A549 (cell line): Measurements from ENCODE around the gene DMAC2L. TPM values are rescaled to one million over a fixed set of nuclear protein-coding genes. Genes with fewer than 3 reads are reported as not detected.
A peak's percentile ranks its signal among the peaks of the same experiment; 100 is the strongest.

Experiments
- ATAC-seq, 2 experiments: fragments of 200-7000 bp in 1 of 2; fragments of >200 bp in 1 of 2; cut with Nextera tagmentation in 1 of 2; cut with Tn5 transposase in 1 of 2; 3 replicates each; pipeline versions ENCODE4 v1.8.0 to v1.9.1; 2018 to 2020; ENCODE audit warnings: mild to moderate bottlenecking in 1 of 2, moderate library complexity in 1 of 2
- CTCF ChIA-PET: fragments of 300-600 bp; sonication (Branson Sonifier 250); formaldehyde crosslinking; extraction: SDS; loops from one replicate; lab custom pipeline; 2021; ENCODE audit warnings: antibody characterized with exemption, inconsistent platforms; lab: Yijun Ruan, JAX
- POLR2A ChIA-PET: fragments of 350-600 bp; formaldehyde crosslinking; extraction: SDS; loops from one replicate; lab custom pipeline; 2021; ENCODE audit warnings: antibody characterized with exemption, inconsistent platforms; lab: Yijun Ruan, JAX
- DNase-seq, 2 experiments: peaks; one replicate each; pipeline versions ENCODE4 v3.0.0 to v3.0.0-alpha.2; 2011 to 2016; ENCODE audit warnings: low read depth in 1 of 2, low spot score in 1 of 2
- FAIRE-seq: peaks from 2 replicates; lab custom pipeline; 2011; peaks lifted over from hg19 to GRCh38; lab: Jason Lieb, UNC
- H3K27ac ChIP-seq, 2 experiments: fragments of >200 bp; sonication (Bioruptor Twin); formaldehyde crosslinking; 3 replicates each; pipeline ENCODE4 v1.5.1; 2016 to 2017
- H3K4me1 ChIP-seq: fragments of >200 bp; sonication (Bioruptor Twin); formaldehyde crosslinking; 3 replicates; pipeline ENCODE4 v1.6.1; 2016
- H3K4me2 ChIP-seq: fragments of >200 bp; sonication (Bioruptor Twin); formaldehyde crosslinking; 3 replicates; pipeline ENCODE4 v1.6.1; 2016
- H3K4me3 ChIP-seq: fragments of >200 bp; sonication (Bioruptor Twin); formaldehyde crosslinking; 3 replicates; pipeline ENCODE4 v1.5.1; 2016
- H3K9me3 ChIP-seq: fragments of >200 bp; sonication (Bioruptor Twin); formaldehyde crosslinking; 3 replicates; pipeline ENCODE4 v1.6.1; 2016
- ATOH8 ChIP-seq: fragments of 250-450 bp; sonication (Bioruptor Pico); IDR thresholded peaks from 2 replicates; pipeline ENCODE4 v1.5.0; 2020; ENCODE audit warnings: low read depth, mild to moderate bottlenecking, moderate library complexity
- BCL3 ChIP-seq: fragments of >200 bp; sonication (Bioruptor Twin); formaldehyde crosslinking; IDR thresholded peaks from 3 replicates; pipeline ENCODE4 v1.6.1; 2016
- BHLHE40 ChIP-seq: IDR thresholded peaks from 2 replicates; pipeline ENCODE4 v1.6.1; 2012; ENCODE audit warnings: low read depth, low read length, inconsistent platforms
- CBX2 ChIP-seq: fragments of 200-600 bp; sonication (generic); IDR thresholded peaks from 2 replicates; pipeline ENCODE4 v1.6.1; 2016; ENCODE audit warnings: low read depth, mild to moderate bottlenecking, borderline replicate concordance
- CBX8 ChIP-seq: fragments of 200-600 bp; sonication (generic); IDR thresholded peaks from 2 replicates; pipeline ENCODE4 v1.6.1; 2016
- CHD2 ChIP-seq: fragments of 150-350 bp; IDR thresholded peaks from 2 replicates; pipeline ENCODE4 v1.6.1; 2014; ENCODE audit warnings: low read length; ENCODE audit not compliant: partially characterized antibody
- CHD4 ChIP-seq: fragments of 200-600 bp; sonication (generic); IDR thresholded peaks from 2 replicates; pipeline ENCODE4 v1.6.1; 2016; ENCODE audit warnings: antibody characterized with exemption, mild to moderate bottlenecking, borderline replicate concordance
- GATA3 ChIP-seq: IDR thresholded peaks from 2 replicates; pipeline ENCODE4 v1.6.1; 2012; ENCODE audit warnings: borderline replicate concordance
- HES2 ChIP-seq: fragments of >200 bp; sonication (Bioruptor Twin); formaldehyde crosslinking; IDR thresholded peaks from 2 replicates; pipeline ENCODE4 v1.6.1; 2016
- HMGXB4 ChIP-seq: fragments of 250-450 bp; sonication (Bioruptor Pico); IDR thresholded peaks from 2 replicates; pipeline ENCODE4 v1.5.0; 2021; ENCODE audit warnings: mild to moderate bottlenecking, moderate library complexity, borderline replicate concordance
- HOXB13 ChIP-seq: fragments of 250-450 bp; sonication (Bioruptor Pico); IDR thresholded peaks from 2 replicates; pipeline ENCODE4 v1.5.0; 2020; ENCODE audit warnings: low read depth, mild to moderate bottlenecking, moderate library complexity
- JUN ChIP-seq, 2 experiments: fragments of >200 bp; sonication (Bioruptor Twin); formaldehyde crosslinking; IDR thresholded peaks; 2 replicates in 1 of 2; 3 replicates in 1 of 2; pipeline ENCODE4 v1.6.1; 2016 to 2017
- MAFK ChIP-seq: fragments of 450-650 bp; IDR thresholded peaks from 2 replicates; pipeline ENCODE4 v1.6.1; 2014; ENCODE audit not compliant: partially characterized antibody
- NR3C1 ChIP-seq: fragments of >200 bp; sonication (Bioruptor Twin); formaldehyde crosslinking; IDR thresholded peaks from 3 replicates; pipeline ENCODE4 v1.6.1; 2017
- PHF8 ChIP-seq: fragments of 200-600 bp; sonication (generic); IDR thresholded peaks from 2 replicates; pipeline ENCODE4 v1.6.1; 2016; ENCODE audit warnings: low read depth, mild to moderate bottlenecking, antibody characterized with exemption, moderate library complexity, borderline replicate concordance
- POLR2A ChIP-seq: IDR thresholded peaks from 2 replicates; pipeline ENCODE4 v1.6.1; 2012; ENCODE audit warnings: mild to moderate bottlenecking, low read length
- POLR2AphosphoS2 ChIP-seq: conservative IDR thresholded peaks from 2 replicates; pipeline ENCODE4 v1.6.1; 2012; ENCODE audit warnings: low read length, improper control_type of control experiment, inconsistent platforms
- RAD21 ChIP-seq, 2 experiments: fragments of >200 bp in 1 of 2; sonication (Bioruptor Twin) in 1 of 2; formaldehyde crosslinking in 1 of 2; IDR thresholded peaks in 1 of 2; conservative IDR thresholded peaks in 1 of 2; 2 replicates in 1 of 2; 3 replicates in 1 of 2; pipeline ENCODE4 v1.6.1; 2012 to 2018; ENCODE audit warnings: inconsistent platforms in 1 of 2
- RNF2 ChIP-seq: fragments of 200-600 bp; sonication (generic); IDR thresholded peaks from 2 replicates; pipeline ENCODE4 v1.6.1; 2016; ENCODE audit warnings: low read depth, mild to moderate bottlenecking, antibody characterized with exemption, moderate library complexity, borderline replicate concordance
- SMC3 ChIP-seq: fragments of >200 bp; sonication (Bioruptor Twin); formaldehyde crosslinking; IDR thresholded peaks from 3 replicates; pipeline ENCODE4 v1.6.1; 2018; ENCODE audit warnings: inconsistent platforms
- USF2 ChIP-seq: fragments of 450-650 bp; IDR thresholded peaks from 2 replicates; pipeline ENCODE4 v1.6.1; 2014; ENCODE audit warnings: antibody characterized with exemption
- ZSCAN20 ChIP-seq: fragments of 250-450 bp; sonication (Bioruptor Pico); IDR thresholded peaks from 2 replicates; pipeline ENCODE4 v1.8.0; 2022; ENCODE audit warnings: mild to moderate bottlenecking, moderate library complexity
- WGBS: methylation state at CpG from one replicate; pipeline ENCODE4 v1.1.6; 2017; ENCODE audit errors: missing lambda C conversion rate; 5-methylcytosine and 5-hydroxymethylcytosine counted together
- polyA plus RNA-seq, 4 experiments: library from polyadenylated mRNA; depleted of rRNA in 3 of 4; stranded (reverse); fragments of >200 nt; fragmentation: RNase III in 1 of 4; extraction: RNeasy Plus Mini Kit Qiagen cat#74134 plus additional on column Dnase treatment in 1 of 4; gene quantifications; 2 replicates in 3 of 4; 3 replicates in 1 of 4; pipeline ENCODE4 v1.2.3, GENCODE V29; 2011 to 2017
- small RNA-seq, 6 experiments: library from RNA; depleted of rRNA; stranded (forward); fragments of <200 nt; gene quantifications; one replicate each; pipeline ENCODE3, GENCODE V24; 2012

Gene DMAC2L
- polyA plus RNA-seq, 2 of the 4 experiments (the other 2 are of a cell fraction) = 14.0 to 24.6 TPM

- ChIA-PET CTCF (interaction anchor here (0.6 to 1.2 kb wide), 4 partner anchors 14 to 427 kb away, joined by 3 read pairs; no protein-coding TSS in a partner anchor), POLR2A (no interaction called here)
Measured at GRCh38 chr14:50373959-50374358, 61.8 kb downstream of the DMAC2L start.

GRCh38 chr14:50375760-50376159 lies 63.6 kb downstream of the DMAC2L start:
- ChIA-PET POLR2A (no interaction called here), CTCF (no interaction called here)
- TF ChIP-seq ATOH8 (CRISPR knock-in tag) (no peak), MAFK (peak; percentile 60), PHF8 (no peak), GATA3 (no peak)
- no peak for DNase-seq
- FAIRE-seq = no peak
- Histone ChIP-seq H3K4me1 (no peaks in the 10 kb centered on the region), H3K4me2 (no peak overlapping the region), H3K4me3 (no peak overlapping the region), H3K27ac (no peak overlapping the region), H3K9me3 (no peaks in the 10 kb centered on the region)
- WGBS = 88% methylated on average over 5 of the region's 5 CpGs
- no peak for ATAC-seq

More at GRCh38 chr14:50373959-50374358, 61.8 kb downstream of the DMAC2L start:
- ATAC-seq (no peak), FAIRE-seq (peak; percentile 7), DNase-seq (no peak)
- H3K27ac ChIP-seq = no peak overlapping the region
- TF ChIP-seq NR3C1 (no peak), POLR2A (no peak), RNF2 (no peak), HOXB13 (CRISPR knock-in tag) (no peak), CHD4 (no peak), BHLHE40 (no peak), ZSCAN20 (CRISPR knock-in tag) (no peak), USF2 (no peak), RAD21 (conservative IDR thresholded peaks at IDR 0.05 in 1 of 2, IDR thresholded peaks at IDR 0.05 in 1 of 2) (no peak), CBX2 (no peak), CHD2 (no peak), HMGXB4 (CRISPR knock-in tag) (no peak), GATA3 (no peak), CBX8 (no peak), SMC3 (no peak), BCL3 (no peak), JUN (IDR thresholded peaks at IDR 0.05) (no peak), POLR2AphosphoS2 (no peak), HES2 (no peak)
- WGBS = 85% methylated on average over 3 of the region's 3 CpGs
- H3K9me3 ChIP-seq = no peaks in the 10 kb centered on the region
- no peak overlapping the region for H3K4me2 ChIP-seq
- H3K4me3 ChIP-seq = no peak overlapping the region
- no peaks in the 10 kb centered on the region for H3K4me1 ChIP-seq

Small RNA genes within 50 kb of the gene (small RNA-seq; reads per million reads assigned to genes)
- gene MIR4504 = 0 to 25.6 (median 3.7) reads per million in 6 experiments

Other genes starting within 250 kb of the DMAC2L start
- gene VCPKMT, start 195.8 kb upstream of the DMAC2L start, polyA plus RNA-seq (2011; rRNA removed) = 9.8 and 12.2 TPM in 2 replicates
- gene VCPKMT, start 195.8 kb upstream of the DMAC2L start, polyA plus RNA-seq (2017; fragmentation: RNase III; extraction: RNeasy Plus Mini Kit Qiagen cat#74134 plus additional on column Dnase treatment) = 7.8 to 8.0 TPM (median 8.0 TPM) in 3 replicates
- 21.4 and 23.0 TPM in 2 replicates for gene SOS2, start 80.7 kb upstream of the DMAC2L start, polyA plus RNA-seq (2011; rRNA removed)
- gene SOS2, start 80.7 kb upstream of the DMAC2L start, polyA plus RNA-seq (2017; fragmentation: RNase III; extraction: RNeasy Plus Mini Kit Qiagen cat#74134 plus additional on column Dnase treatment) = 9.2 to 10.1 TPM (median 9.6 TPM) in 3 replicates
- 12.6 and 14.5 TPM in 2 replicates for gene L2HGDH, start 95 bp upstream of the DMAC2L start, polyA plus RNA-seq (2011; rRNA removed)
- 17.4 to 18.1 TPM (median 18.0 TPM) in 3 replicates for gene L2HGDH, start 95 bp upstream of the DMAC2L start, polyA plus RNA-seq (2017; fragmentation: RNase III; extraction: RNeasy Plus Mini Kit Qiagen cat#74134 plus additional on column Dnase treatment)
- 5.5 and 10.2 TPM in 2 replicates for gene CDKL1, start 84.6 kb downstream of the DMAC2L start, polyA plus RNA-seq (2011; rRNA removed)
- gene CDKL1, start 84.6 kb downstream of the DMAC2L start, polyA plus RNA-seq (2017; fragmentation: RNase III; extraction: RNeasy Plus Mini Kit Qiagen cat#74134 plus additional on column Dnase treatment) = 4.5 to 11.0 TPM (median 7.9 TPM) in 3 replicates
- gene MAP4K5, start 220.2 kb downstream of the DMAC2L start, polyA plus RNA-seq (2011; rRNA removed) = 18.7 and 20.0 TPM in 2 replicates
- gene MAP4K5, start 220.2 kb downstream of the DMAC2L start, polyA plus RNA-seq (2017; fragmentation: RNase III; extraction: RNeasy Plus Mini Kit Qiagen cat#74134 plus additional on column Dnase treatment) = 28.8 to 32.9 TPM (median 30.8 TPM) in 3 replicates
- gene ATL1, start 247.8 kb downstream of the DMAC2L start, polyA plus RNA-seq (2011; rRNA removed) = 4.4 and 4.7 TPM in 2 replicates
- 4.2 to 6.6 TPM (median 5.1 TPM) in 3 replicates for gene ATL1, start 247.8 kb downstream of the DMAC2L start, polyA plus RNA-seq (2017; fragmentation: RNase III; extraction: RNeasy Plus Mini Kit Qiagen cat#74134 plus additional on column Dnase treatment)